Measurements from ENCODE around the gene CDT1.

CDT1 gene

GRCh38 chr16:88762941-88763340, 40.6 kb upstream of the CDT1 start:
- no peak overlapping the region for H3K9ac ChIP-seq (ENCODE audit: low read length)

DNA sequence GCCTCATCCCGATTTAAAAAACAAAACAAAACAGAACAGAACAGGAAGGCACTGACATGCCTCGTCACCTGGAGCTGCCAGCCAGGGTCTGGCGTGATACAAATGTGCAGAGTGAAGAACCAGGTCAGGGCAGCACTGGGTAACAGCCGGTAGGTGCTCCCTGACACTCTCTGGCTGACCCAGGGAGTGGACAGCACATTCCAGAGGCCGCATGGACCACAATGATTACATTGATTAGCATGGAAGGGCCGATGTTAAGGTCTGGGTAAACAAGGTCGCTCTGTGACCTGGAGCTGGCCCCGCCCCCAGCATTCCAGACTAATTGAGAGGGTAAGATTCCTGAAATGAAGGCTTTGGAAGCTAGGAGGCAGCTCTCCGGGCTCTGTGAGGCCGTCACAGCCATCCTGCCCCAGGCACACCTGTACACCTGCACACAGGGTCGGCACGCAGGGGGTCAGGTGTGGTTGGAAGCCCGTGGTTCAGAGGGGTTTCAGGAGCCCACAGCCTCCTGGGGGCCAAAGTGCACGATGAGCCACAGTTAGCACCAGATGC, 40.0 kb upstream of the CDT1 start:
- H3F3A ChIP-seq (ENCODE audit: insufficient read depth), result no peaks in the 10 kb centered on the region
- H3K9ac ChIP-seq (ENCODE audit: low read length), result no peak overlapping the region
- no peaks in the 10 kb centered on the region for H3K9me2 ChIP-seq (replicated peaks; ENCODE audit: insufficient read depth, low read length)
- H2AFZ ChIP-seq (ENCODE audit: low read depth, low read length, severe bottlenecking), result no peak overlapping the region
- no peaks in the 10 kb centered on the region for H3K36me3 ChIP-seq (ENCODE audit: low read length)
- no peak overlapping the region for H3K4me3 ChIP-seq (ENCODE audit: insufficient read depth, low read length, poor library complexity, severe bottlenecking)
- H3K4me2 ChIP-seq (ENCODE audit: low read depth, low read length, poor library complexity, severe bottlenecking), result no peak overlapping the region
- no peaks in the 10 kb centered on the region for H3K79me2 ChIP-seq (ENCODE audit: insufficient read depth, low read length)
- no peak overlapping the region for H3K27ac ChIP-seq (ENCODE audit: low read depth, low read length)
- no peaks in the 10 kb centered on the region for H4K20me1 ChIP-seq (ENCODE audit: low read depth, low read length)
- TF ChIP-seq CTCF (IDR thresholded peaks at IDR 0.05; ENCODE audit: insufficient read depth, low read length, poor library complexity, severe bottlenecking), result no peak
- TF ChIP-seq EZH2phosphoT487 (conservative IDR thresholded peaks at IDR 0.05; ENCODE audit: low read length), result no peak
- H3K27me3 ChIP-seq (ENCODE audit: low read length), result no peaks in the 10 kb centered on the region
- no peaks in the 10 kb centered on the region for H3K9me3 ChIP-seq (ENCODE audit: insufficient read depth, low read length)

More at GRCh38 chr16:88762941-88763340, 40.6 kb upstream of the CDT1 start:
- no peaks in the 10 kb centered on the region for H3K27me3 ChIP-seq (ENCODE audit: low read length)
- no peaks in the 10 kb centered on the region for H3K9me2 ChIP-seq (replicated peaks; ENCODE audit: insufficient read depth, low read length)
- no peak overlapping the region for H3K4me2 ChIP-seq (ENCODE audit: low read depth, low read length, poor library complexity, severe bottlenecking)
- H3F3A ChIP-seq (ENCODE audit: insufficient read depth), result no peaks in the 10 kb centered on the region
- H3K27ac ChIP-seq (ENCODE audit: low read depth, low read length), result no peak overlapping the region
- TF ChIP-seq EZH2phosphoT487 (conservative IDR thresholded peaks at IDR 0.05; ENCODE audit: low read length), result no peak
- no peak for TF ChIP-seq CTCF (IDR thresholded peaks at IDR 0.05; ENCODE audit: insufficient read depth, low read length, poor library complexity, severe bottlenecking)
- H2AFZ ChIP-seq (ENCODE audit: low read depth, low read length, severe bottlenecking), result no peak overlapping the region
- no peaks in the 10 kb centered on the region for H4K20me1 ChIP-seq (ENCODE audit: low read depth, low read length)
- no peak overlapping the region for H3K4me3 ChIP-seq (ENCODE audit: insufficient read depth, low read length, poor library complexity, severe bottlenecking)
- H3K9me3 ChIP-seq (ENCODE audit: insufficient read depth, low read length), result no peaks in the 10 kb centered on the region
- no peaks in the 10 kb centered on the region for H3K36me3 ChIP-seq (ENCODE audit: low read length)
- H3K79me2 ChIP-seq (ENCODE audit: insufficient read depth, low read length), result no peaks in the 10 kb centered on the region

GRCh38 chr16:88764080-88764479, 39.5 kb upstream of the CDT1 start:
- H3K79me2 ChIP-seq (ENCODE audit: insufficient read depth, low read length), result no peaks in the 10 kb centered on the region

More at GRCh38 chr16:88764080-88764479, 39.5 kb upstream of the CDT1 start:
- no peaks in the 10 kb centered on the region for H3K9me3 ChIP-seq (ENCODE audit: insufficient read depth, low read length)
- TF ChIP-seq EZH2phosphoT487 (conservative IDR thresholded peaks at IDR 0.05; ENCODE audit: low read length) (no peak), CTCF (IDR thresholded peaks at IDR 0.05; ENCODE audit: insufficient read depth, low read length, poor library complexity, severe bottlenecking) (no peak)
- H3K9me2 ChIP-seq (replicated peaks; ENCODE audit: insufficient read depth, low read length), result no peaks in the 10 kb centered on the region
- no peaks in the 10 kb centered on the region for H4K20me1 ChIP-seq (ENCODE audit: low read depth, low read length)
- H2AFZ ChIP-seq (ENCODE audit: low read depth, low read length, severe bottlenecking), result no peak overlapping the region
- H3K9ac ChIP-seq (ENCODE audit: low read length), result no peak overlapping the region
- H3K27ac ChIP-seq (ENCODE audit: low read depth, low read length), result no peak overlapping the region
- no peaks in the 10 kb centered on the region for H3K36me3 ChIP-seq (ENCODE audit: low read length)
- no peaks in the 10 kb centered on the region for H3K27me3 ChIP-seq (ENCODE audit: low read length)
- H3F3A ChIP-seq (ENCODE audit: insufficient read depth), result no peaks in the 10 kb centered on the region
- no peak overlapping the region for H3K4me3 ChIP-seq (ENCODE audit: insufficient read depth, low read length, poor library complexity, severe bottlenecking)
- no peak overlapping the region for H3K4me2 ChIP-seq (ENCODE audit: low read depth, low read length, poor library complexity, severe bottlenecking)
